HT1080 (cell line): ENCODE results near the gene APPBP2. TPM values are rescaled to one million over a fixed set of nuclear protein-coding genes. Genes with fewer than 3 reads are reported as not detected.

Experiments
- DNase-seq: peaks from one replicate; pipeline ENCODE4 v3.0.0-alpha.2; 2015; ENCODE audit warnings: low read depth
- small RNA-seq: library from RNA; depleted of rRNA; stranded (forward); fragments of <200 nt; gene quantifications from one replicate; pipeline ENCODE3, GENCODE V24; 2014
- total RNA-seq: library from RNA; depleted of rRNA; stranded (reverse); fragments of >200 nt; shearing (Covaris generic); gene quantifications from 2 replicates; pipeline ENCODE4 v1.2.3, GENCODE V29; 2014; rRNA removed

APPBP2 gene
- total RNA-seq, 1 experiment from 2014 or later: 15.7 TPM

DNA sequence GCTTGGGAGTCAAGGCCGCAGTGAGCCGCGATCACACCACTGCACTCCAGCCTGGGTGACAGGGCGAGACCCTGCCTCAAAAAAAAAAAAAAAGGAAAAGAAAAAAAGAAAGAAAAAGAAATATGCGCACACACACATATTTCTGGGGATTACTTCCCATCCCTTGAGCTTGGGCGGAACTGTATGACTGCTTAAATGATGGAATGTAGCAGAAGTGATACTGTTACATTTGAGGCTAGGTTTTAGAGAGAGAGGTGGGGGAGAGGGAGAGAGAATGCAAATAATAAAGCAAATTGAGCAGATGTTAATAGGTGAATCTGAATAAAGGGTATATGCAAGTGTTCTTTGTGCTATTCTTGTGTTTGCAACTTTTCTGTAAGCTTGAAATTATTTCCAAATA is 122.1 kb downstream of the APPBP2 start:
- no peak for DNase-seq

DNA sequence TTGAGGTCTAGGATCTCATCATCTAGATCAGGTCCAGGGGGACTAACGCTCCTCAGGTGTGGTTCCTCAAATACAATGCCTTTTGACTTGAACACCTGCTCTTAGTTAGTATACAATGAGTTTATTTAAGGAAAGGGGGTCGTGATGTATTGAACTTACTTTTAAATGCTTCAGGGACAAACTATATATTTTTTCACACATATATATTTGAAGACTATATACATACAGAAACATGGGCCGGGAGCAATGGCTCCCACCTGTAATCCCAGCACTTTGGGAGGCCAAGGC is 122.6 kb downstream of the APPBP2 start:
- no peak for DNase-seq

DNA sequence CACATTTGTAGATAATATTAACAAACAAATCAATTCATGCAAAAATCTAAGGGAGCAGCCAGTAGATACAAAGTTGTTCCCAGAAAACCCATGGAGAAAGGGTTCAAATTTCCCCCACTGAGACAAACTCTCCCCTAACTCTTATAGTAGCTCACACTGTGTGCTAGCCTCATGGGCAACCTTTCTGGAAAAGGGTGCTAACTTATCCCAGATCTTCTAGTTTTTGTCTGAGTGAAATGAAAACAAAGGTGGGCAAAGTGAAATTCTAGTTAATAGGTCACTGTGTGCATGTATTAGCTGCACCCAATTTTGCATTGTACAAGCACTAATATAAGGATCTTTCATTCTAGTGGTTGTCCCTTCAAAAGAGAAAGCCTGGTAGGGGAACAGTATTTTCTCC is 124.2 kb downstream of the APPBP2 start:
- no peak for DNase-seq

DNA sequence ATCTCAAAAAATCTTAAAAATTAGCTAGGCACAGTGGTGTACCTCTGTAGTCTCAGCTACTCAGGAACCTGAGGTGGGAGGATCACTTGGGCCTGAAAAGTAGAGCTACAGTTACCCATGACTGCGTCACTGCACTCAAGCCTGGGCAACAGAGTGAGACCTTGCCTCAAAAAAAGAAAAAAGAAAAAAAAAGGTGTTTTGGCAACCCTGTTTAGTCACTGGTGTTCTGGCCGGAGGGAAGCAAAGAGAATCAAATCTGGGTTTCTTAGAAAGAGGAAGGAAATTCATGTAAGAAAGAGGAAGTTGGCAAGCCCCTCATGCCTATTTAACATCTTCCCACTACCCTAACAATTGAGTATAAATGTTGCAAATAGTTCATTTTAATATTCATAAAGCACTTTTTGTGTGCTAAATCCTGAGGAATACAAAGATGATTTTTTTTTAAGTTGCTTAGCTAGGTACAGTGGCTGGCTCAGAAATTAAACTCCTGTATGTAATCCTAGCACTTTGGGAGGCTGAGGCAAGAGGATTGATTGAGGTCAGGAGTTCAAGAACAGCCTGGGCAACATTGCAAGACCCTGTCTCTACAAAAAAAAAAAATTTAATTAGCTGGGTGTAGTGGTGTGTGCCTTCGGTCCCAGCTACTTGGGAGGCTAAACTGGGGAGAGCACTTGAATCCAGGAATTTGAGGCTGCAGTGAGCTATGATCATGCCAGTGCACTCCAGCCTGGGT is 127.6 kb downstream of the APPBP2 start:
- DNase-seq: no peak

DNA sequence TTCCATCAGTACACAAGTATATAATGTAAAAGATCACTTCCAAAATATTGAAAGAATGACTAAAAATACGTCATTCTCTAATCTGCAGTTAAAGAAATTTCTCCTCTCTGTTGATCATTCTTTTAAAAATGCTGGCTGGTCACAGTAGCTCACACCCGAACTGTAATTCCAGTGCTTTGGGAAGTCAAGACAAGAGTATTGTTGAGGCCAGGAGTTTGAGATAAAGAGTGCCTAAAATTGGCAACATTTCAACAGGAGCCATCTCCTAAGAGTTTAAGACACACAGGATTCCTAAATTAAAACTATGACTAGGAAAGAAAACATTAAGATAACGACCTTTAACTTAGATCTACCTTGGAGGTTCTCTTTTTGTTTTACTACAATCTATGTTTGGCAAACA is 129.6 kb downstream of the APPBP2 start:
- no peak for DNase-seq

DNA sequence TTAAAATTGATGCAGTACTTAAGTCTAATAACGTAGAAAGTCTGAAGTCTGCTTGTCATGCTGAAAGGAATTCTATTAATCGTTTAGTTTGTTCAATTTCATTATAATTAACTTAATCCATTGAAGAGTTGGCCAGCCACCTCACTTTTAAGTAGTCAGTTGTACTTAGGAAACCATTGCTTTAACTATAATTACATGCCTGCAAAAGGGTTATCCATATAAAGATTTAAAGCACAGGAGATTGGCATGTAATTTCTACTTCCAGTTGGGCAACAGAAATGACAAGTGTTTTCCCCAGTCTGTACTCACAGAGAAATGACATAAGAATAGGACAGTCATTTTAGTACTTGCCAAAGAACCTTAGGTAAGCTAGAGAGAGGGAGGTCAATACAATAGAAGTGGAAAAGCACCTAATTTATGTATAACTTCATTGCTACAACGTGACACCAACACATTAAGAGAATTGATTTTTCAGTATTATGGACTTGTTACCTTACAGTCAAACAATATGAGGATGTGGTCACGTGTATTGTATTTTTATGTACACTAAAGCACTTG is 130.5 kb downstream of the APPBP2 start:
- no peak for DNase-seq

DNA sequence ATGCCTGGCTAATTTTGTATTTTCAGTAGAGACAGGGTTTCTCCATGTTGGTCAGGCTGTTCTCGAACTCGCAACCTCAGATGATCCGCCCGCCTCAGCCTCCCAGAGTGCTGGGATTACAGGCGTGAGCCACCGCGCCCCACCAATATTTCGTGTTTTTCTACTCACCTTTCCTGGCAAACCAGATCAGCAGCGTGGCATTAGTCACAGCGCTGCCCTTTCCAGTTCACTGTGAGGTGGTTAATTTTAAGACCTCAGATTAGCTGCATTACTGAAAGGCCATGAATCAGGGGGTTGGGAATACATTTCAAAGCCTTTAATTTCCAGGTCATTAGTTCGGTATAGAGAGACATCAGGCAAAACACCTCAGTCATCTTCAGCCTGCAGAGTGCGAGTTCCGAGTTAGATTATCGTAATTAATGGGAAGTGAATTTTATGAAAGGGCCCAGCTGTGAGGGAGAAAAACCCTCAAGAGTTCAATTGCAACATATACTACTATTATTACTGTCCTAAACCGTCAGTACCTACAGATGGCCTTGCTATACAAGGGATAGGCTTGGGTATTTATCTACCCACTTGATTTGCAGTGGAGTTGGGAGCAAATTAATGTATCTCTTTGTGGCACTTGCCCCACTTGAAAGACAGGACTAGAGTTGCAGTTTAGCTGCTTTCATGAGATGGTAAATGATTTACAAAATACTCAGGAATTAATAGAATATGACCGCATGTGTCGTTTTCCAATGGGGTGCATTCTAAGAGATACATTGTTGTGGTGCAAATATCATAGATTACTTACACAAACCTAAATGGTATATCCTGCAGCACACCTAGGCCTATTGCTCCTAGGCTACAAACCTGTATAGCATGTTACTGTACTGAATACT is 132.0 kb downstream of the APPBP2 start:
- DNase-seq: no peak

Small RNA genes within 50 kb of the gene (small RNA-seq; reads per million reads assigned to genes)
- gene AC011921.2: not detected

Other genes starting within 250 kb of the APPBP2 start
- 31.7 and 34.4 TPM in 2 replicates for gene USP32, start 134.1 kb downstream of the APPBP2 start, total RNA-seq
- gene CHCT1, start 103.8 kb downstream of the APPBP2 start, total RNA-seq: not detected in 2 replicates
- gene PPM1D, start 74.0 kb upstream of the APPBP2 start, total RNA-seq: 10.8 and 12.0 TPM in 2 replicates
- gene BCAS3, start 151.6 kb upstream of the APPBP2 start, total RNA-seq: 2.3 and 8.0 TPM in 2 replicates